Epidermal melanocyte (primary cell): ENCODE results near the gene NGB.
"Not testable (repeated sequence)": the region's sequence is repeated elsewhere in the genome, so short reads cannot be mapped to it uniquely, and the experiment has no call there.

Experiments used
- DNase-seq: peaks from one replicate; pipeline ENCODE4 v3.0.0; 2011; ENCODE audit warnings: low spot score; ENCODE audit not compliant: insufficient read length

Gene NGB

DNA sequence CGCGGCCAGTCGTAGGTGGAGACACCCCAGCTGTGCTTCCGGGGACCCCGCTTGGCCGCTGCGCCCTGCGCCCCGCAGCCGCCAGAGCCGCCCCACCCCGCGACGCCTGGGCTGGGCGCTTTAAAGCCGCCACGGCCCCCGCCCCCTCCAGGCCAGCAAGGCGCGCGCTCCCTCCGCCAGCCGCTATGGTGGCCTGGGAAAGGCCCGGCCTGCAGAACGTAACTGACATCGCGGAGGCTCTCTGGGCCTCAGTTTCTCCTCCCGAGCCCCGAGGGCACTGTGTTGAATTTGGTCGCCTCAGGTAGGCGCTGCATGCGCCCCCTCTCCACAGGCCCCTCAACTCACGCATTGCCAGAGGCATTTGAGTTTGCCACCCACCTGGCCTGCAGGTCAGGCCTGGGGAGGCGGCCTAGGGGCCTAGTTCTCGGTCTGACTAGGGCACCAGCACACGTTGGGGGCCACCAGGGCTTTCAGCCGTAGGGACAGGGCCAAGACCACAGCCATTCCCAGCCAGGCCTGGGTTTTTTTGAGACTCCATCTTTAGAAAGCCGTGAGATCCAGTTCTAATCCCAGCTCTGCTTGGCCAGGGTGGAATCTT is at the start of gene NGB:
Gene NGB (minus strand): TSS at position 94 of the 598 bp plus-strand sequence. CDS start 269 bp downstream, outside the sequence.
- DNase-seq = no peak

GRCh38 chr14:77320238-77320935 is 49.4 kb upstream of the NGB start, which contains the start of gene POMT2:
TSS of gene POMT2 (minus strand) at chr14:77320883. CDS start at chr14:77320681, 202 bp downstream.
- peak; percentile 72 for DNase-seq

- DNase-seq = no peak
These were observed 48.4 kb upstream of the NGB start for GRCh38 chr14:77319422-77319821.

- not testable (repeated sequence) for DNase-seq
These were observed 47.8 kb upstream of the NGB start for GRCh38 chr14:77318756-77319155.

- DNase-seq = no peak
These were observed 47.1 kb upstream of the NGB start for GRCh38 chr14:77318006-77318553.

- no peak for DNase-seq
These were observed 45.9 kb upstream of the NGB start for GRCh38 chr14:77316872-77317301.

- DNase-seq = no peak
These were observed 45.1 kb upstream of the NGB start for GRCh38 chr14:77316195-77316505.

GRCh38 chr14:77314539-77315457 is 43.8 kb upstream of the NGB start:
- no peak for DNase-seq

DNA sequence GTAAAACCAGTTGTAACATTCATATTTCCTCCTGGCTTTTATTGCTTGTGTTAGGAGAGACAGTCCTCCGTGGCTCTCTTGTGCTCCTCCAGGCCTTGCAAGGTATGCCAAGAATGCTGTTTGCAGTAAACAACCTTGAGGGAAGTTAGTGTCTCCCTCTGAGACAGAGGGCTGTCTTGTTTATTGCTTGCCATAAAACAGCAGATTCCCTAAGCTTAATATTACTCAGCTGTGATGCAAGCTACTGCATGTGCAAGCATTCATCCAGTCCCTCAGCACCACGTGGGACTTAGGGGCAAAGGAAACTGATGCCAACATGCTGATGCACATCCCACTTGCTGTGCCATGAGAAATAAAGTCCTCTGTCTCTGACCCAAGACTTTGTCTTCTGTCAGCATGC is 43.0 kb upstream of the NGB start:
- DNase-seq = peak; percentile 44

- DNase-seq = no peak
These were observed 42.4 kb upstream of the NGB start for GRCh38 chr14:77313371-77313770.

DNA sequence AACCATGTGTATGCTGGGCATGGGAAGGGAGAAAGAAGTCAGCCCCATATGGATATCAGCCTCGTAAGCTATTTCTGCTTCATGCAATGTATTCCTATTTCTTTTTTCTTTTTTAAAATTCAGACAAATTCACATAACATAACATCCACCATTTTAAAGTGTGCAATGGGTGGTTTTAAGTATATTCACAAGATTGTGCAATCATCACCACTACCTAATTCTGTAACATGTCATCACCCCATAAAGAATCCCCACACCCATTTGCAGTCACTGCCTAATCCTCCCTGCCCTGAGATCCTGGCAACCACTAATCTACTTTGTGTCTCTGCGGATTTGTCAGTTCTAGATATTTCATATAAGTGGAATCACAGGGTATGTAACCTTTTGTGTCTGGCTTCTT is 40.2 kb upstream of the NGB start:
- DNase-seq = no peak

GRCh38 chr14:77310026-77310425 is 39.0 kb upstream of the NGB start:
- DNase-seq = no peak

GRCh38 chr14:77309131-77309530 is 38.1 kb upstream of the NGB start:
- DNase-seq = no peak

DNA sequence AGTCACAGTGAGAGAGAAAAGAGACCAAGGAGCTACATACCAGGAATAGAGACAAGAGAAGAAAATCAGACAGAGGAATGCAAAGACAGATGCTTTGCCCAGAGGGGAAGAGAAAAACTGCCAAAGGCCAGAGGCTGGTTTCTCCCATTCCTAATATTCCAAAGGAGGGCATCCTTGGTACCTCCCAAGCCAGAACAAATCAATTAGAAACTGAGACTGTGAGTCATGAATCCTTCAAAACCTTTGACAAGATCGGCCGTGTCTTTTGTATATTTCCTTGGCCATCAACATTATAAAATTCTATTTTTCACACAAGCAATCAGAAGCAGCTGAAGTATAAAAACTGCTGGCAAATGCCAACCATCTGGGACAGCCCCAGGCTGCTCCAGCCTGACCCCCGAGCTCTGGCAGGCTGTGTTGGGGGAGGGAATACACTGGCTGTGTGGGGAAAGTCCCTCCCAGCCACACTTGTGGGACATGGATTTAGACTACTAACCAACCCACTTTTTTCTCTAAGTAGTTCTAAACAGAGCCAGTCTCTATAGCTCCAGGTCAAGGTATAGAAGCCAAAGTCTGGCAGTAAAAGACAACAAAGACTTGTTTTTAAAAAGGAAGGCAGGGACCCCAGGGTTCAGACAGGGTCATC is 36.0 kb upstream of the NGB start:
- DNase-seq = peak; percentile 31

GRCh38 chr14:77306416-77306815 is 35.4 kb upstream of the NGB start:
- DNase-seq = peak; percentile 49

GRCh38 chr14:77305696-77306095 is 34.7 kb upstream of the NGB start:
- DNase-seq = no peak

- peak; percentile 57 for DNase-seq
These were observed 32.6 kb upstream of the NGB start for GRCh38 chr14:77303417-77304156.

- no peak for DNase-seq
These were observed 31.9 kb upstream of the NGB start for GRCh38 chr14:77302926-77303325.

DNA sequence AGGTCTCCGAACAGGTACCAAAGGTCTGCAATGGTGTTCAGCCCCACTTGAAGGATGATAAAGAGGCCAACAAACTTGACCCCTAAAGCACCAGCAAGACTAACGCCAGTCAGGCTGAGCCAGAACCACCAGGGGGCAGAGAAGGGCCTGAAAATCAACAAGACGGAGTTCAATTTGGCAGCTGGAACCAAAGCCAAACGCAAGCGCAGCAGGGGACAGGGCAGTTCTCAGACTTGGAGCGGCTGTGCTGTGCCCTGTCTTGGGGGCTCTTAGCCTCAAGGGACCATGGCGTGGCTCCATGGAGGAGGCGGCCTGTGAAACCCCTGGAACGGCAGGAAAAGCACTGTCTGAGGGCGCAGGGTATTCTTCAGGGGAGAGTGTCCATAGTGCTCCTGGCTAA is 30.1 kb upstream of the NGB start:
- peak; percentile 62 for DNase-seq

- DNase-seq = no peak
These were observed 28.8 kb upstream of the NGB start for GRCh38 chr14:77299771-77300170.

GRCh38 chr14:77296906-77297305 is 25.9 kb upstream of the NGB start:
- no peak for DNase-seq
